ENCODE data around the gene NEK7.

DNA sequence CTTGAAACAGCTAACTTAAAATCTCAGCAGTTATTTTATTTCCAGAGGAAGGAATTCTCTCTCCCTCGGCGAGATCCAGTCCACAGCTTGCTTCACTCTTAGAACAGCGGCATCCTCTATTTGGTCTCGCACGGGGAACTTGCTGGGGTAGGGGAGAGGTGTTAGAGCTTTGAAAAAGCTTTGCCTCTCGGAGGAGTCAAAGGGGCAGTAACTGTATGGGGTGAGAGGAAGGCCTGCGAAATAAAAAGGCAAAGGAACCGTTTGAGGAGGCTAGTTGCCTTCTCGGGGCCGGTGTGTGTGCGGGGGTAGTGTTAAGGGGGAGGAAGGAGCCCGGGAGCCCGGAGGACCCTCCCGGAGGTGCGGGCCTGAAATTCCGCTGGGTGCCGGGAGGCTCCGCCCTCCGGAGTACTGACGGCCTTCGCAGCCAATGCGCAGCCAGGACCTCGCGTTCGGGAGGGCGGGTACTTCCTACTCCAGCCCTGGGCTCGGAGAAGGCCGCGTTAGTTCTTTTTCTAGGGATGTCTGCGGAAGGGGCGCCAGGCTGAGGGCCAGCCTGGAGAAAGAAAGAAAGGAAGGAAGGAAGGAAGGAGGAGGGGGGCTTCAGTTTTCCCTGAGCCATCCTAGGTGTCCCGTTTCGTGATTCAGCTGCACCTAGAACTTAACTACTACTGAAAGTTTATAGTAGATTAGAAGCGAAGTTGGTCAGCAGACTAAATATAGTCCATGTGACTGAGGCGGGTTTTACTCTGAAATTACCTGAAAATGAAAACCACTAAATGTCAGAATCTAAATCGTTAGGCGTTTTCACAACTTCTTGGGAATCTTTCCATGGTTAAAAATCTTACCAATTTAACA is 2.2 kb downstream of the NEK7 start:
- TF ChIP-seq EZH2 (IDR thresholded peaks at IDR 0.05; ENCODE audit: insufficient read depth, poor library complexity, severe bottlenecking): no peak
- no peak for TF ChIP-seq EZH2phosphoT487 (IDR thresholded peaks at IDR 0.05; ENCODE audit: insufficient read depth, low read depth)

Measured in GM23248 (cell line).